ACC112 (cell line): ENCODE measurements around the gene TMEM150C.

Source experiments
- H2AFZ ChIP-seq: fragments of 200-600 bp; sonication (generic); one replicate; pipeline ENCODE4 v1.6.0; 2017; ENCODE audit warnings: antibody characterized with exemption, low read length; ENCODE audit not compliant: unreplicated experiment
- H3K27ac ChIP-seq: fragments of 200-600 bp; sonication (generic); 2 replicates; pipeline ENCODE4 v1.5.1; 2014; ENCODE audit warnings: low read depth, mild to moderate bottlenecking, antibody characterized with exemption, low read length, moderate library complexity
- H3K27me3 ChIP-seq: fragments of 200-600 bp; sonication (generic); 2 replicates; pipeline ENCODE4 v1.6.1; 2014; ENCODE audit warnings: mild to moderate bottlenecking, antibody characterized with exemption, low read length, moderate library complexity, mixed read lengths; ENCODE audit not compliant: insufficient read depth
- H3K36me3 ChIP-seq: fragments of 200-600 bp; sonication (generic); 2 replicates; pipeline ENCODE4 v1.6.1; 2016; ENCODE audit warnings: mild to moderate bottlenecking, antibody characterized with exemption, low read length, moderate library complexity, mixed read lengths; ENCODE audit not compliant: insufficient read depth
- H3K4me1 ChIP-seq: fragments of 200-600 bp; sonication (generic); one replicate; pipeline ENCODE4 v1.6.1; 2016; ENCODE audit warnings: low read length, mixed read lengths; ENCODE audit not compliant: insufficient read depth, unreplicated experiment, control insufficient read depth
- H3K4me3 ChIP-seq: fragments of 200-600 bp; sonication (generic); 2 replicates; pipeline ENCODE4 v1.5.1; 2014; ENCODE audit warnings: mild to moderate bottlenecking, low read depth, low read length
- H3K79me2 ChIP-seq: fragments of 200-600 bp; sonication (generic); one replicate; pipeline ENCODE4 v1.6.0; 2016; ENCODE audit warnings: low read length; ENCODE audit not compliant: control insufficient read depth, unreplicated experiment, insufficient read depth

TMEM150C gene

GRCh38 chr4:82517043-82517442, 44.7 kb downstream of the TMEM150C start:
- H3K27ac ChIP-seq, result peak overlapping the region; percentile 11; the same call in 1 of the 2 replicates
- no peak overlapping the region for H2AFZ ChIP-seq
- H3K4me3 ChIP-seq, result no peak overlapping the region
- H3K36me3 ChIP-seq, result no peaks in the 10 kb centered on the region
- H3K79me2 ChIP-seq, result no peaks in the 10 kb centered on the region
- peaks cover 39% of the 10 kb centered on the region for H3K4me1 ChIP-seq
- H3K27me3 ChIP-seq, result no peaks in the 10 kb centered on the region

- Histone ChIP-seq H3K36me3 (no peaks in the 10 kb centered on the region), H3K27me3 (no peaks in the 10 kb centered on the region), H3K27ac (peak overlapping the region; percentile 39), H3K4me3 (0 out of 2 replicates have a peak overlapping the region, but pooled peaks have one; percentile 4), H3K4me1 (peaks cover 39% of the 10 kb centered on the region), H2AFZ (peak overlapping the region; percentile 46), H3K79me2 (no peaks in the 10 kb centered on the region)
Measured at GRCh38 chr4:82515705-82516104, 46.1 kb downstream of the TMEM150C start.

GRCh38 chr4:82513382-82513781, 48.4 kb downstream of the TMEM150C start:
- Histone ChIP-seq H3K4me3 (no peak overlapping the region), H3K4me1 (peaks cover 23% of the 10 kb centered on the region), H3K27me3 (no peaks in the 10 kb centered on the region), H3K36me3 (no peaks in the 10 kb centered on the region), H3K79me2 (no peaks in the 10 kb centered on the region), H2AFZ (no peak overlapping the region), H3K27ac (no peak overlapping the region)

- no peak overlapping the region for H3K27ac ChIP-seq
- H3K36me3 ChIP-seq, result no peaks in the 10 kb centered on the region
- no peak overlapping the region for H2AFZ ChIP-seq
- no peaks in the 10 kb centered on the region for H3K79me2 ChIP-seq
- no peaks in the 10 kb centered on the region for H3K4me1 ChIP-seq
- peaks cover 12% of the 10 kb centered on the region; the same call in 1 of the 2 replicates for H3K27me3 ChIP-seq
- H3K4me3 ChIP-seq, result no peak overlapping the region
Measured at GRCh38 chr4:82510216-82510615, 51.6 kb downstream of the TMEM150C start.

GRCh38 chr4:82508806-82509428, 52.9 kb downstream of the TMEM150C start:
- Histone ChIP-seq H3K36me3 (no peaks in the 10 kb centered on the region), H3K27me3 (peaks cover 12% of the 10 kb centered on the region; the same call in 1 of the 2 replicates), H3K4me3 (no peak overlapping the region), H3K27ac (no peak overlapping the region), H3K4me1 (no peaks in the 10 kb centered on the region), H3K79me2 (no peaks in the 10 kb centered on the region), H2AFZ (no peak overlapping the region)

- H3K27ac ChIP-seq, result no peak overlapping the region
- no peaks in the 10 kb centered on the region for H3K79me2 ChIP-seq
Measured at GRCh38 chr4:82508011-82508410, 53.8 kb downstream of the TMEM150C start.

GRCh38 chr4:82501154-82501442, 60.7 kb downstream of the TMEM150C start:
- H3K36me3 ChIP-seq, result no peaks in the 10 kb centered on the region
- H3K27me3 ChIP-seq, result 0 out of 2 replicates have a peak, but pooled peaks cover 1% of the 10 kb centered on the region
- no peak overlapping the region for H2AFZ ChIP-seq
- H3K27ac ChIP-seq, result no peak overlapping the region
- no peaks in the 10 kb centered on the region for H3K79me2 ChIP-seq
- H3K4me3 ChIP-seq, result no peak overlapping the region
- peaks cover 15% of the 10 kb centered on the region for H3K4me1 ChIP-seq

More at GRCh38 chr4:82508011-82508410, 53.8 kb downstream of the TMEM150C start:
- H3K27me3 ChIP-seq, result peaks cover 12% of the 10 kb centered on the region; the same call in 1 of the 2 replicates
- H2AFZ ChIP-seq, result no peak overlapping the region
- no peaks in the 10 kb centered on the region for H3K4me1 ChIP-seq
- no peak overlapping the region for H3K4me3 ChIP-seq
- H3K36me3 ChIP-seq, result no peaks in the 10 kb centered on the region

GRCh38 chr4:82500435-82501153, 61.2 kb downstream of the TMEM150C start:
- H3K36me3 ChIP-seq, result no peaks in the 10 kb centered on the region
- no peaks in the 10 kb centered on the region for H3K79me2 ChIP-seq
- H2AFZ ChIP-seq, result peak overlapping the region; percentile 55
- H3K4me1 ChIP-seq, result peaks cover 15% of the 10 kb centered on the region
- H3K27ac ChIP-seq, result peak overlapping the region; percentile 43
- H3K4me3 ChIP-seq, result peak overlapping the region; percentile 36; the same call in 1 of the 2 replicates
- H3K27me3 ChIP-seq, result no peaks in the 10 kb centered on the region

GRCh38 chr4:82499738-82500434, 61.9 kb downstream of the TMEM150C start:
- H3K27me3 ChIP-seq, result no peaks in the 10 kb centered on the region
- H3K79me2 ChIP-seq, result no peaks in the 10 kb centered on the region
- peak overlapping the region; percentile 43 for H3K27ac ChIP-seq
- no peaks in the 10 kb centered on the region for H3K36me3 ChIP-seq
- peak overlapping the region; percentile 55 for H2AFZ ChIP-seq
- H3K4me3 ChIP-seq, result peak overlapping the region; percentile 36; the same call in 1 of the 2 replicates
- peaks cover 15% of the 10 kb centered on the region for H3K4me1 ChIP-seq

GRCh38 chr4:82496349-82496748, 65.4 kb downstream of the TMEM150C start:
- no peaks in the 10 kb centered on the region for H3K36me3 ChIP-seq
- no peak overlapping the region for H2AFZ ChIP-seq
- H3K79me2 ChIP-seq, result no peaks in the 10 kb centered on the region
- no peaks in the 10 kb centered on the region for H3K27me3 ChIP-seq
- H3K4me1 ChIP-seq, result peaks cover 15% of the 10 kb centered on the region
- no peak overlapping the region for H3K4me3 ChIP-seq
- H3K27ac ChIP-seq, result no peak overlapping the region
